Activated CD8-positive, alpha-beta memory T cell treated with anti-CD3 and anti-CD28 coated beads for 48 hours (primary cell): Measurements from ENCODE around the gene CDC14A.
"Not testable (repeated sequence)": the region's sequence is repeated elsewhere in the genome, so short reads cannot be mapped to it uniquely, and the experiment has no call there.

ENCODE experiments used
- DNase-seq, 3 experiments: peaks; one replicate each; pipeline ENCODE4 v3.0.0-alpha.2; 2020; ENCODE audit warnings: low read depth in 2 of 3, low spot score in 2 of 3

Gene CDC14A

GRCh38 chr1:100352267-100353070, at the start of gene CDC14A:
CDC14A (plus strand) TSS chr1:100352506; CDS start chr1:100352955, 449 bp downstream.
- peak; percentile 52 to 74 (median 54) for DNase-seq

DNA sequence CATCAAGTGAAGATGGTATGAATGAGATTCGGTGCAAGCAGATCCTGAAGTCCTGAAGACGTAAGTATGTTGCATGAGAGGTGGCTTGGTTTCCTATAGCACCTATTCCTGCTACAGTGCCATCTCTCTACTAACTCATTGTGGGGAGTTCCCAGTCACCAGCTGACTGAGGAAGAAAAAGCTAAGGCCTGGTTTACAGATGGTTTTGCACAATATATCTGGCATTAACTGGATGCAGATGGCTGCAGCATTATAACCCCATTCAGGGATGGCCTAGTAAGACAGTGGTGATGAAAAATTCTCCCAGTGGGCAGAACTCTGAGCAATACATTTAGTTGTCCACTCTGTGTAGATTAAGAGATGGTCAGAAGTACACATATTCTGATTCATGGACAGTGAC, 49.6 kb upstream of the CDC14A start:
- no peak for DNase-seq

DNA sequence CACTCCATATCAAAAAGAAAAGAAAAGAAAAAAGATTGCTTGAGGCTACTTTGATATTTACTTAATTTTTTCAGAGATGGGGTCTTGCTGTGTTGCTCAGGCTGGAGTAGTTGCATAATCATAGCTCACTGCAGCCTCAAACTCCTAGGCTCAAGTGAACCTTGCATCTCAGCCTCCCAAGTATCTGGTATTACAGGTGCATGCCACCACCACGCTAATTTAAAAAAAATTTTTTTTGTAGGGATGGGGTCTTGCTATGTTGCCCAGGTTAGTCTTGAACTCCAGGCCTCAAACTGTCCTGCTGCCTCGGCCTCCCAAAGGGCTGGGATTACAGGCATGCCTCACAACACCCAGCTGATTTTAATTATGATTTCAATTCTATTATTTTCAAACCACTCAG, 48.1 kb upstream of the CDC14A start:
- no peak for DNase-seq

DNA sequence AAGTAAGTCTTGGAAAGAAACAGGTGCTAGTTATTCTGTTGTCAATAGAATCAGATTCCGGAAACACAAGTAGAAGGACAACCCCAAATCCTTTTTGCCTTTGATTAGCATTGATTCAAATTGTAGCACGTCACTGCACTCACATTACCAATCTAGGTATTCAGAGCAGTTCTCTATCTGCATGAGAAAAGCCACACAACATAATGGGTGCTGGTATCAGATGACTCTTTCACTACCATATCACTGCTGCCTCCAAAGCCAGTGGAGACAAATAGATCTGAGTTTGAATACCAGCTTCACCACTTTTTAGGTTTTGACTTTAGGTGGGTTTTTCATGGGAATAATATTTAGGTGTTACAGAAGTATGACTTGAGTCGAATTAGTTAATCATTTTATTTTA, 47.4 kb upstream of the CDC14A start:
- no peak for DNase-seq

GRCh38 chr1:100305954-100306353, 46.4 kb upstream of the CDC14A start:
- no peak for DNase-seq

- no peak for DNase-seq
Observed at GRCh38 chr1:100306735-100307313, 45.5 kb upstream of the CDC14A start.

GRCh38 chr1:100308777-100309176, 43.5 kb upstream of the CDC14A start:
- DNase-seq: no peak

- no peak for DNase-seq
Observed at GRCh38 chr1:100309863-100310262, 42.4 kb upstream of the CDC14A start.

DNA sequence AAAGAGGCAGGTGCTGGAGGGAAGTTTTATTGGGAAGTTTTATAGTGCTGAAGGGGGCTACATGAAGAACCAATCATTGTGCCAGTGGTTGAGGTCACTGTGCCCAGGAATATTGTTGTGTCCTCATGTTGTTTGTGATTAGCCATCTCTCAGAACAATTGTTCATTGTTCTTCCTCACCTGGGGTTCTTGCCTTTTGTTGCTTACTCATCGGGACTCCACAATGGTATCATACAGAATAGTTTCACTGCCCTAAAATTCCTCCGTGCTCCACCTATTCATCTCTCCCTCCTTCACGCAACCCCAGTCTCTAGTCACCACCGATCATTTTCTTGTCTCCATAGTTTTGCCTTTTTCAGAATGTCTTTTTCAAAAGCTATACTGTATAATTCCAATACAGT, 38.9 kb upstream of the CDC14A start:
- no peak for DNase-seq

GRCh38 chr1:100316622-100317021, 35.7 kb upstream of the CDC14A start:
- DNase-seq: no peak

- no peak for DNase-seq
Observed at GRCh38 chr1:100320311-100321099, 31.8 kb upstream of the CDC14A start.

GRCh38 chr1:100321100-100321493, 31.2 kb upstream of the CDC14A start:
- DNase-seq: no peak

DNA sequence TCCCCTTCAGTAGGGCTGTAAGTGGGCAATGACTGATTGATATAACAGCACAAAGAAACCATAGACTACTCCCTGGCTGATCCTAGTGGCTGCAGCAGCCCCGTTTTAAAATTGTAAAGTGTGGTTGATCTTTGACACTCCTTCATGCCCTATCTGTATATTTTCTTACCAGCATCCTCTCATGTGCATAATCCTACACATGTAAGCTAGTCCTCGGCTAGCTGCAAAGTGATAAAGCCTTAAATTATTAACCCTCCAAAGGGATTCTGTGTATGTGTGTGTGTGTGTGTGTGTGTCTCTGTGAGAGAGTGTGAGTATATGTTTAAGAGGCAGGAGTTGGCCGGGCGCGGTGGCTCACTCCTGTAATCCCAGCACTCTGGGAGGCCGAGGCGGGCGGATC, 30.8 kb upstream of the CDC14A start:
- no peak for DNase-seq

DNA sequence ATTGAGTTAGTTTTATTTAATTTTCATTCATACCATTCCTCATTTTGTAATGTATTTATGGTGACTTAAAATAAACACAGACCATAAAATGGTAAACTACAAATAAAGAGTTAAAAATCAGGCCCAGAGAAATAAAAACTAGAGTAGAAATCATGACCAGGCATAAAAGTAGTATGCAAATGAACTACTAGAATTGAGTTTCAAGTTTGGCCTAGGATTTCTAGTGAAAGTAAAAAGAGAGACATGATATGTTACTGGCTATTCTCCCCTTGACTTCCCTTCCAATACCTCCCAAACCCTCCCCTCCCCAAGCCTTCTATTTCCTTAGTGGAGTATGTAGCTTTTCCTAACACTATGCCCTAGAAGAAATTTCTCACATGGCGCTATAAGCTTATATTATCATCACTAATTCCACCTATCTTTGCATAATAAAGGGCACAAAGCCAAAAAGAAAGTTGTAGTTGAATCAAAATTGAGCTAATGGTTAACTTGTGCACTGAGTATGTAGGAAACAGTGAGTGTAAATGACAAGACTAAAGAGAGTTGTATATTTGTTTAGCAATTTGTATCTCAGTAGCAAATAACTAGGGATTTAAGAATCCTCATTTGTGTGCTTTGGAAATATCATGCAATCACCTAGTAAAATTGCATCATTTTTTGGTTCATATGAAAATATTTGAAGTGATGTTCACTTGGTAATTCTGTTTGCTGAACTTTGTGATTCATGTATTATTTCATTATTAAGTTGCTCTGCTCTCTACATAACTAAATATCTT, 29.7 kb upstream of the CDC14A start:
- no peak for DNase-seq

GRCh38 chr1:100323419-100324106, 28.7 kb upstream of the CDC14A start:
- DNase-seq: no peak

DNA sequence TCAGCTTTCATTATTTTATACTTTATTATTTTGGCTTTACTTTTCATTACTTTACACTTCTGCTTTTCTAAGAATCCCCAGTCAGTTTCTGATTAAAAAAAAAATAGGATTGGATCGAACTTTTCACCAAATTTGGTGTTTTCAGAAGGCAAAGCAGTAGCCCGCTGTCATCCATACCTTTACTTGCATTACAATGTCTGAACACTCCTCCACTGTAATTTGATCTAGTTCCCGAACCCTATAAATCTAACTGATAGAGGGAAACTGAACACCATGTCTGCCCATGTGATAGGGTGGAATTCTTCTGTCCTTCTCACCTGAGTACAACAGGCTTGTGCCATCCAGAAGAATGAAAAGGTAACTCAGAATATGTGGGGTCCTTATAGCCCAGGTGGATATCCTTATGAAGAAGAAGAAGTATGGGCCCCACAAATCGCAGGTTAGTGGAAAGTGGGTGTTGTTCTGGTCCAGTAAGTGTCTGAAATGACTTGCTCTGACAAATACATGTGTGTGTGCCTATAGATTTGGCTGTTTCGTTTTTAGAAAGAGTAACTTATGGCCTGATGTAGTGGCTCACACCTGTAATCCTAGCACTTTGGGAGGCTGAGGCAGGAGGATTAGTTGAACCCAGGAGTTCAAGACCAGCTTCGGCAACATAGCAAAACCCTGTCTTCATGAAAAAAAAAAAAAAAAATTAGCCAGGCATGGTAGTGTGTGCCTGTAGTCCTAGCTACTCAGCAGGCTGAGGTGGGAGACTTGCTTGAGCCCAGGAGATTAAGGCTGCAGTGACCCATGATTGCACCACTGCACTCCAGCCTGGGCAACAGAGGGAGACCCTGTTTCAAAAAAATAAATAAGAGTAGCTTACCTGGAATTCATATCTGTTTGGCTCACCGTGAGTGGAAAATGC, 26.6 kb upstream of the CDC14A start:
- DNase-seq: no peak

DNA sequence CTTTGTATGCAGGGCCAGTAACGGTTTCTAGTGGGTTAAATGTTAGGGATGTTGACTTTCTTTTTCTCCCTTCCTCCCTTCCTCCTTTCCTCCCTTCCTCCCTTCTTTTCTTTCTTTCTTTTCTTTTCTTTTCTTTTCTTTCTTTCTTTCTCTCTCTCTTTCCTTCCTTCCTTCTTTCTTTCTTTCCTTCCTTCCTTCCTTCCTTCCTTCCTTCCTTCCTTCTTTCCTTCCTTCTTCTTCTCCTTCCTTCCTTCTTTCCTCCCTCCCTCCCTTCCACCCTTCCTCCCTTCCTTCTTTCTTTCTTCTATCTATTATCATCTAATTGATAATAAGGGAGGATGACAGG, 26.0 kb upstream of the CDC14A start:
- not testable (repeated sequence) for DNase-seq

DNA sequence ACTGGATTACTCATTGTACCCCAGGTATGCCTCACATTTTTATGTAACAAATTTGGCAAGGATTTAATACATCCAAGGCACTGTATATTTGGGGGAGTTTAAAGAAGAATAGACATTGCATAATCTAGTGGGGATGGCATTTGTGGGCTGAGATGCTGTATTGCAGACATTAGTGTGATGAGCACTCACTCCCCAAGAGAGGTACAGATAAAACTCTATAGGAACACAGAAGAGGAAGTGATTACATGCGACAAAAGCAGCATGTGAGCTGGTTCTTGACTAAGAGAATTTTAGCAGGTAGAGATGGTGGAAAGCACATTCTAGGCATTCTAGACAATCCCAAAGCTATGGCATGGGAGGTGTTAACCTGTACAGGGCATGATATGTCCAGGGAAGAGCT, 24.2 kb upstream of the CDC14A start:
- no peak for DNase-seq

- not testable (repeated sequence) for DNase-seq
Observed at GRCh38 chr1:100331146-100331545, 21.2 kb upstream of the CDC14A start.

GRCh38 chr1:100332331-100332730, 20.0 kb upstream of the CDC14A start:
- DNase-seq: no peak
